HG03521 (cell line): ENCODE data around the gene ITGB4.

Source experiments
- ATAC-seq: cut with Tn5 transposase; IDR thresholded peaks from one replicate; pipeline ENCODE4 v1.9.1; 2021; ENCODE audit warnings: mild to moderate bottlenecking, moderate library complexity; ENCODE audit not compliant: unreplicated experiment

Gene ITGB4

GRCh38 chr17:75720656-75721462 lies at the start of gene ITGB4:
Gene ITGB4 (plus strand): TSS chr17:75721459. CDS start chr17:75724704, 3,245 bp downstream.
- no peak for ATAC-seq

DNA sequence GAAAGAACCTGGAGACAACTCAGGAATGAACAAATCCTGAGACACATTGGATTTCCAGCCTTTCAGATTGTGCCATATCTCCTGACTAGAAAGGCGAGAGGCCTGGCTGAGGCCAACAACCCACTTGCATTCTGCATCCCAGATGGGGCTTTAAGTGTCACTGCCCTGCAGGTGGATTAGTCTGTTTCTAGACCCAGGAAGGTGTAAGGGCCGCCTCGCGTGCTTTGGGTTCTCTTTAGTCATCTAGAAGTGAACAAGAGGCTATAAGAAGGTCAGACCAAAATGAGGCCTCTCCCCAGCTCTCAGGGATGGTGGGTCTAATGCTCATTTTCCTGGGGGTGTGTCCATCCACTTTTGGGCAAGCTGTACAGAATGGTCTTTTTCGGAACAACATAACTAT lies 49.2 kb upstream of the ITGB4 start:
- ATAC-seq, result no peak

- no peak for ATAC-seq
Measured at GRCh38 chr17:75673487-75673886, 47.8 kb upstream of the ITGB4 start.

DNA sequence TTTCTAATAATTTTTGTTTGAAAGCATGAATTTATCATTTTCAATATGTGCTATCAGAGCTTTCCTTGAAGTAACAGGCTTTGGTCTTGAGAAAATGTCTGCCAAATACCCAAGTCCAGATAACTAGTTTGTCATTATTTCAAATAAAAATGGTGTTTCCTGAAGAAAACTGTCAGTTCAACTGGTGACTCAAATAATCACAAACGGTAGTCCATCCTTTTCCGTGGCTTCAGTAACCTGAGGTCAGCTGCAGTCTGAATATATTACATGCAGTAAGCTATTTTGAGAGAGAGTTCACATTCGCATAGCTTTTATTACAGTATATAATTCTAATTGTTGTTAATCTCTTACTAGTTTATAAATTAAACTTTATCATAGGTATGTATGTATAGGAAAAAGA lies 44.8 kb upstream of the ITGB4 start:
- ATAC-seq, result no peak

DNA sequence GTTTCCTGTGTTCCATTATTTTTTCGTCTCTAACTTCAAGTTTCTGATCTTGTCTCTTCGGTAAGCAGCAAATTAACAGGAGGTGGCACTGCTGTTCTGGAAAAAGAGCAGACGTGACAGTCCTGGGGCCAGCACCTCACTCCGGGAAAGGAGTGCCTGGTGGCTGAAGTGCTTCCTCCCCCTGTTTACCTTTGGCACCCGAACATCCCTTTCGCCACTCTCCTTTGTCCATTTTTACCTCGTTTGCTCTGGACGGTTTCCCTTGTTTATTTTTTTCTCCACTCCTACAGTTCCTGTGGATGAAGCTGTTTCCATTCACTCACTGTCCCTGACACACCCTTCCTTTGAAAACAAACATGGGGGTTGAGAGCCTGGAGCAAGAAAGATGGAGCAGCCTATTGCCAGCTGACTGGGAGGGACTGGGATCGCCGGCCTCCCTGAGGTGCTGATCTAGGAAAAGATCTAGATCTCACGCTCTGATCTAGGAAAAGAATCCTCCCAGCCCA lies 41.5 kb upstream of the ITGB4 start:
- no peak for ATAC-seq

GRCh38 chr17:75680431-75680830 lies 40.8 kb upstream of the ITGB4 start:
- no peak for ATAC-seq

DNA sequence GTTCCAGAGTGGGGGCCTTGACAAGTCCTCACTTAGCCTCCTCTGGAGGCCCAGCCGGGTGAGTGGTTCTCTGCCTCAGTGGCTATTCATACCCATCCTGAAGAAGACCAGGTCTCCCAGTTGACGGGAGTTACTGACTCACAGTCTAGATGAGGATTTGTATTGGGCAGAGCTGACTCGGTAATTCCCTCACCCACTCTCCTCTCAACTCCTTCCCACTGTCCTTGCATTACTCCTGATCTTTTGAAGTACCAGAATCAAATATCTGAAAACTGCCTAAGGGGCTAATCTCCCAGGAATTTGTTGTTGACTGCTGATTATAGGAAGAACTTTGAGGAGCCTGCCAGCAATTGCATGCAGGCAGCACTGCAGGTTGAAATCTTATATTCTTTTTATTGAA lies 40.0 kb upstream of the ITGB4 start:
- no peak for ATAC-seq

GRCh38 chr17:75683583-75683982 lies 37.7 kb upstream of the ITGB4 start:
- ATAC-seq, result no peak

GRCh38 chr17:75684249-75684648 lies 37.0 kb upstream of the ITGB4 start:
- no peak for ATAC-seq

DNA sequence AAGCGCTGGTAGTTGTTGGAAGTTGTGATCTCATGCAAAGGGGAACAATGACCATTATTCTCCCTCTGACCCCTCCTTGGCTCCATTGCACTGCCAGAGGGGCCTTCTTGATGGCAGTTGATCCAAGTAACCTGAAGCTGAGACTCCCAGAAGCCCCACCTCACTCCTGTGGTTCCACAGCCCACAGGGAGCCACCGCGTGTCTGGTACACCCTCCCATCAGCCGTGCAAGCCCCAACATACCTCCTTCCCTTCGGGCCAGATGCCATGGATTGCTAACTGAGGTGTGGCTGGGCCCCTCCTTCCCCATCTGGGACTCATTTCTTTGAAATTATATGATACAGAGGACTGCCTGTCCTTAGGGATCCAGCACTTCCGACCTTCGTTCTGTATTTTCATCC lies 36.3 kb upstream of the ITGB4 start:
- no peak for ATAC-seq

DNA sequence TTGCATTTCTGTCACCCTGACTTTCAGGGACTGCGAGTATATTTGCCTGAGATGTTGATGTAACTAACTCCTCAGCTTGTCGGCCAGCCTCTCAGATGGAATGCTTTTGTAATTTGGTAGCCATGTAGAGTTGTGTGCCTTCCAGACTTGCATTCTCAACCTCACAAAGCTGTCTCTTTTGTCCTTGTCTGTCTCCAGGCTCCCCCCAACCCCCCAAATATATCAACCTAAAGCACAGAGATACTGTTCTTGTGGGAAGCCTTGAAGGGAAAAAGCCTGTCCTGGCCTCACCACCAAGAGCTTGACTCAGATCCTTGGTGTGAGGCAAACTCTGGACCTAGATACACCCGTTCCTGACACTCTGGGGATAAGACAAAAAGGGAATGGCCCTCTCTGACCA lies 35.8 kb upstream of the ITGB4 start:
- no peak for ATAC-seq

GRCh38 chr17:75688209-75688825 lies 32.9 kb upstream of the ITGB4 start:
- no peak for ATAC-seq

DNA sequence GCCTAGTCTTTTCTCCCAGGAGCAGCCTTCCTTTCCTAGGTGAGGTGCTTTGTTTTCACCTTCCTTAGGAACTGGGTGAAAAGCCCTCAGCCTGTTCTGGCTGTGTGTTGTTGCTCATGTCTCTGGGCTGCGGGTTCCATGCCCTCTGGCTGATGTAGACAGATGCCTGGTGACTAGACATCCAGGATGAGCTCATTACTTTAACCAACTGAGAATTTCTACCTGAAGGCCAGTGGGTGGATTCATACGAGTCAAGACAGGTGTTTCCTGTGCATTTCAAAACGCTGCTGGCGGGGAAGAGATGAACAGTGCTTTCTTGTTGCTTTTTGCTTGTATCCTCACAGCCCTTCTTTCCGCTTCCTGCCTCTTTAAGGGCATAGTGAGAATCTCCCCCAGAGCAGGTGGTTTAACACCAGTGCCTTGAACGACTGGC lies 31.8 kb upstream of the ITGB4 start:
- ATAC-seq, result no peak

GRCh38 chr17:75691371-75691791 lies 29.9 kb upstream of the ITGB4 start:
- no peak for ATAC-seq

DNA sequence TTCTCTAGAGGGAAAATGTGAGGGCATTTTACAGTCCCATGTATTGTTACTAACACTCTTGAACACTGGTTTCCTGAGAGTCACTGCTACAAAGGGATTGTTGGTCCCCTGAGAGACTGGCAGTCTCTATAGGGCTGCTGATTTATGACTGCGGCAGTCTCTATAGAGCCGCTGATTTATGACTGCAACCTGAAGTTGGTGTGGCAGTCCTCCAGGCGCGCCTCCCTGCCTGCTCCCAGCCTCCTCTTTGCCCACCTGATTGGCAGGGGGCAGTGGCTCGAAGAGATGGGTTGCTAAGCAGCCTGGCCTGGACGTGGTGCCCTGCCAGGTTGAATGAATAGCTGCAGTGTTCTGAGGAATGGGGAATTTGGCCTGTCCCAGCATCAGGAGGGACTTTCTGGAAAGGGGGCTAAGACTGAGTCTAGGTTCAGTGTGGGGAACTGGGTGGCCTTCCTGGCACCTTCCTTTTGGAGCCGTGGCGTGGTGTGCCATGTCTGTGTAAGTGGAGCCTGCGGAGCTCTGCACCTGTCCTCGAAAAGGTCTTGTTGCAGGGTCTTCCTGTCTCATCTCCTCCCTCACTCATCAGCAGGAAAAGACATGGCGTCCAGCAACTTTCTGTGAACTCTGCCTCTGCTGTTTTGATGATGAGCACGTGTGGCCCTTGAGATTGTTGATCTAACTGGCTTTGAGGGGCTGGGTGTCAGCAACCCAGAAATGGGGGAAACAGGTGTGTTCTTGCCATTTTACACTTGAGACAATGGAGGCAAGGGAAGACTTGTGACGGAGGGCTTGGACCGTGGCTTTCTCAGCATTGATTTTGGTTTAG lies 29.2 kb upstream of the ITGB4 start:
- no peak for ATAC-seq

DNA sequence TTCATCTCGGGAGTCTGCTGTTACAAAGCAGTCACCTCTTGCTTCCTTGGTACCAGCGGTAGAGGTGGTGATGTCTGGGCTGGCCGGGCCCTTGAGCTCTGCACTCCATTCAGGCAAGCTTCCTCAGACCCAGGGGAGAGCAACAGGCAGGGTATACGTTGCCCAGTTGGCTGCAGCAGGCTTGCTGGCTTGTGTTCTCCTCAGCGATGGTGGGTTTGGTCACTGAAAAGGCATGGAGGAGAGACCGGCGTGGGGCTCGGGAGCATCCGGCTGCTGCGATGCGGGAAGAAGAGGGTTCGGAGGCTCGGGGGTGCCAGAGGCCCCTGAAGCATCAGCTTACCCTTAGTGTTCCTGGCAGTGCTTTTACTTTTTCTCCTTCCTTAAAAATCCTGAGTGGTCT lies 28.3 kb upstream of the ITGB4 start:
- ATAC-seq, result no peak

DNA sequence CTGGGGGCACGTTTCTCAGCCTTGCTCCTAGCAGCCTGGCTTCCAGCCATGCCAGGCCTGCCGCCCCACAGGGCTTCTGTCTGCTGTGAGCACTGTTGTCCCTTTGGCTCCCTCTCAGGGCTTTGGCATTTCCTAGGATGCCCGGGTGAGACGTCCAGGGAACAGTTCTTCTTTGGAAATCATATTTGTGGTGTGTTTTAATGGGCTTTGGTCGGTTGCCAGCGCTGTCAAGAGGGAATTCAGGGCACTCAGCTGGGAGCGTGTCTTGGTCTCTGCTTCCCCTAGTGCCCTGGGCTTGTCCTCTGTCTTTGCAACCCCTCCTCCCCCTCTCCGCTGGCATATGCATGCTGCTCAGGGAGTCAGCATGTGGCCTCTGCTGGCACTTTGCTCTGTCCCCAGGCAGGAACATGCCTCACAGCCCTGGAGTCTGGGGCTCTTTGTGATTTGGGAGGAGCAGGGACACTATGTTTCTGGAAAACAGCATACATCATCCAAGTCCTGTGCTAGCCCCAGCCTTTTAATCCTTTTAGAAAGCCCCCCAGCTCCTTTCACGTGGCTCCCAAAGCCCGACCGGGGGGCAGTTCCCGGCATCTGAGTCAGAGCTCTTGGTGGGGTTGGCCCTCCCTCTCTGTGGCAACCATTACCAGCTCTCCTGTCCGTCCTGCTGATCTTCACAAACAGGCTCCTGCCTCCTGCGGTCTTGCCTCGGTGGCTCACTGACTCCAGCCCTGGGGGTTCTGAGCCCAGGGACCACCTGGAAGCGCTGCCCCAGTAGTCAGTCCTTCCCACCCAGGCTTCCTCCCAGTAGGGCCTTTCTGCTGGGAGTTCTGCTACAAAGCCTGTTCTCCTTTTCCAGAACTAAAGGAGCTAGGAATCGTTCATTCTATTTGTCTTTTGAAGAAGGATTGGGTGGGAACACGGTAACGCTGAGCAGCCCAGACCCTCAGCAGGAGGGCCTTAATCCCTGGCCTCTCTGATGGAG lies 27.5 kb upstream of the ITGB4 start:
- ATAC-seq, result no peak

GRCh38 chr17:75694536-75694935 lies 26.7 kb upstream of the ITGB4 start:
- no peak for ATAC-seq

- ATAC-seq, result no peak
Measured at GRCh38 chr17:75695141-75695829, 26.0 kb upstream of the ITGB4 start.

DNA sequence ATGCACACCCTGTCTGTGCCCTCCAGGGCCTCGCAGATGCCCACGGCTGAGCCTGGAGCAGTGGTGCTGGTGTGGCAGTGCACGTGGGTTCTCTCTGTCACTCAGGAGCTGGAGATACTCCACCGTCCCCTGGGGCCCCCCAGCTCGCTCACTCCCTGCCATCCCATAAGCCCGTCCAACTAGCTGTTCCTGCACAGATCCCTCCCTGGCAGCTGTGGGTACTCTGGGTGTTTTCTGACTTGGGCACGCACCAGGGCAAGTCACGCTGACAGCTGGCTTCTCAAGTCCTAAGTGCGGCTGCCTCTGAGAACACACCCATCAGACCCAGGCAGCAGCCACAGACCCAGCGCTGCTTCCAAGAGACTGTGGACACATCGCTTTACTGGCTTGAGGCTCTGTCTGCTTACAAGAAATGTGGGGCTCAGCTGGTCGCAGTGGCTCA lies 25.4 kb upstream of the ITGB4 start:
- ATAC-seq, result no peak
